Spleen (tissue), 7 donors: ENCODE measurements around the gene BANP.

Experiments used
- POLR2A ChIP-seq, 3 donors: fragments of 450-650 bp; IDR thresholded peaks; one replicate each; pipeline ENCODE4 v1.5.1; 2017; ENCODE audit warnings: antibody characterized with exemption in 3 of 3, mild to moderate bottlenecking in 1 of 3
- TF ChIP-seq, protein P1 (sequence below), 11 experiments: fragments of 200-600 bp in 7 of 11; fragments of 450-650 bp in 4 of 11; sonication (generic) in 4 of 11; IDR thresholded peaks in 8 of 11; conservative IDR thresholded peaks in 3 of 11; 1 replicate in 7 of 11; 2 replicates in 4 of 11; pipeline versions ENCODE4 v1.4.0 to v1.8.0; 2016 to 2021; ENCODE audit warnings: antibody characterized with exemption in 11 of 11, inconsistent platforms in 4 of 11, mild to moderate bottlenecking in 1 of 11
- donor health status: DM: no; HTN: no; CAD: no; lungs with moderate emphysema.
- donor health status: DM: no; HTN: no; CAD: no.
- donor health status: DM: no; HTN: no; CAD: no.

- TF ChIP-seq, protein P1, sequence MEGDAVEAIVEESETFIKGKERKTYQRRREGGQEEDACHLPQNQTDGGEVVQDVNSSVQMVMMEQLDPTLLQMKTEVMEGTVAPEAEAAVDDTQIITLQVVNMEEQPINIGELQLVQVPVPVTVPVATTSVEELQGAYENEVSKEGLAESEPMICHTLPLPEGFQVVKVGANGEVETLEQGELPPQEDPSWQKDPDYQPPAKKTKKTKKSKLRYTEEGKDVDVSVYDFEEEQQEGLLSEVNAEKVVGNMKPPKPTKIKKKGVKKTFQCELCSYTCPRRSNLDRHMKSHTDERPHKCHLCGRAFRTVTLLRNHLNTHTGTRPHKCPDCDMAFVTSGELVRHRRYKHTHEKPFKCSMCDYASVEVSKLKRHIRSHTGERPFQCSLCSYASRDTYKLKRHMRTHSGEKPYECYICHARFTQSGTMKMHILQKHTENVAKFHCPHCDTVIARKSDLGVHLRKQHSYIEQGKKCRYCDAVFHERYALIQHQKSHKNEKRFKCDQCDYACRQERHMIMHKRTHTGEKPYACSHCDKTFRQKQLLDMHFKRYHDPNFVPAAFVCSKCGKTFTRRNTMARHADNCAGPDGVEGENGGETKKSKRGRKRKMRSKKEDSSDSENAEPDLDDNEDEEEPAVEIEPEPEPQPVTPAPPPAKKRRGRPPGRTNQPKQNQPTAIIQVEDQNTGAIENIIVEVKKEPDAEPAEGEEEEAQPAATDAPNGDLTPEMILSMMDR (IDR thresholded peaks at IDR 0.05 in 8 of 11, conservative IDR thresholded peaks at IDR 0.05 in 3 of 11): no peak
- TF ChIP-seq POLR2A (IDR thresholded peaks at IDR 0.05): no peak
Observed at GRCh38 chr16:88047462-88047861, 96.2 kb downstream of the BANP start.
